GM12878 (cell line): ENCODE data around the gene CORO1C. TPM values are rescaled to one million over a fixed set of nuclear protein-coding genes. Genes with fewer than 3 reads are reported as not detected.
"Not testable (repeated sequence)": the region's sequence is repeated elsewhere in the genome, so short reads cannot be mapped to it uniquely, and the experiment has no call there.

Source experiments
- ATAC-seq: fragments of 200-7000 bp; cut with Tn5 transposase; 3 replicates; pipeline ENCODE4 v1.9.1; 2020; ENCODE audit warnings: mild to moderate bottlenecking, moderate library complexity
- BruUV-seq: library from RNA; stranded (reverse); fragments of 400-500 nt; replicated peaks from 2 replicates; lab custom pipeline; 2021; lab: Mats Ljungman, UMichigan
- CTCF ChIA-PET: fragments of 300-600 bp; sonication (Branson Sonifier 250); formaldehyde crosslinking; extraction: SDS; loops from one replicate; lab custom pipeline; 2021; ENCODE audit warnings: inconsistent platforms; lab: Yijun Ruan, JAX
- POLR2A ChIA-PET: fragments of 350-600 bp; formaldehyde crosslinking; extraction: SDS; loops from one replicate; lab custom pipeline; 2021; ENCODE audit warnings: inconsistent platforms; lab: Charles Lee
- RAD21 ChIA-PET: fragments of 300-600 bp; sonication (Branson Sonifier 250); formaldehyde crosslinking; loops from one replicate; lab custom pipeline; 2023; ENCODE audit warnings: antibody characterized with exemption; ENCODE audit not compliant: unreplicated experiment; lab: Charles Lee
- SMC1A ChIA-PET: fragments of 300-600 bp; sonication (Branson Sonifier 250); formaldehyde crosslinking; loops from one replicate; lab custom pipeline; 2023; ENCODE audit not compliant: unreplicated experiment, uncharacterized antibody; lab: Charles Lee
- DNase-seq: peaks from one replicate; pipeline ENCODE4 v3.0.0-alpha.2; 2011; ENCODE audit warnings: low read depth, low spot score
- FAIRE-seq: peaks from 3 replicates; lab custom pipeline; 2011; peaks lifted over from hg19 to GRCh38; lab: Jason Lieb, UNC
- H2AFZ ChIP-seq: 2 replicates; pipeline ENCODE4 v1.6.0; 2011; ENCODE audit warnings: low read depth, low read length, control low read depth; ENCODE audit not compliant: control insufficient read depth
- H3K27ac ChIP-seq: 2 replicates; pipeline ENCODE4 v1.5.1; 2011; ENCODE audit warnings: control low read depth; ENCODE audit not compliant: control insufficient read depth, insufficient read depth
- H3K27me3 ChIP-seq, 2 experiments: replicated peaks in 1 of 2; 2 replicates each; pipeline versions ENCODE4 v1.6.0 to v1.6.1; 2011; ENCODE audit warnings: low read length in 1 of 2; ENCODE audit not compliant: control insufficient read depth in 2 of 2, insufficient read depth in 2 of 2
- H3K36me3 ChIP-seq, 2 experiments: 2 replicates each; pipeline ENCODE4 v1.5.1; 2011; ENCODE audit warnings: low read length in 1 of 2; ENCODE audit not compliant: control insufficient read depth in 2 of 2, insufficient read depth in 2 of 2
- H3K4me1 ChIP-seq: 2 replicates; pipeline ENCODE4 v1.6.1; 2011; ENCODE audit warnings: mild to moderate bottlenecking, low read length, moderate library complexity, mixed read lengths; ENCODE audit not compliant: control insufficient read depth, insufficient read depth
- H3K4me2 ChIP-seq: 2 replicates; pipeline ENCODE4 v1.6.0; 2011; ENCODE audit warnings: control low read depth; ENCODE audit not compliant: control insufficient read depth, insufficient read depth
- H3K4me3 ChIP-seq: fragments of 200-600 bp; sonication (generic); 2 replicates; pipeline ENCODE4 v1.5.1; 2016
- H3K79me2 ChIP-seq: 2 replicates; pipeline ENCODE4 v1.6.0; 2011; ENCODE audit warnings: low read length; ENCODE audit not compliant: control insufficient read depth, insufficient read depth
- H3K9ac ChIP-seq: 2 replicates; pipeline ENCODE4 v1.8.0; 2011; ENCODE audit warnings: low read length, control low read depth, mixed read lengths; ENCODE audit not compliant: control insufficient read depth, insufficient read depth
- H3K9me3 ChIP-seq: replicated peaks from 3 replicates; pipeline ENCODE4 v1.5.1; 2011; ENCODE audit warnings: mild to moderate bottlenecking, low read length; ENCODE audit not compliant: control insufficient read depth, insufficient read depth
- H4K20me1 ChIP-seq: 2 replicates; pipeline ENCODE4 v1.6.0; 2011; ENCODE audit not compliant: control insufficient read depth, insufficient read depth
- WGBS: methylation state at CpG from one replicate; pipeline ENCODE4 v1.1.6; 2016; ENCODE audit warnings: low lambda C conversion rate; ENCODE audit not compliant: insufficient replicate concordance, insufficient coverage; ENCODE audit errors: missing lambda C conversion rate; 5-methylcytosine and 5-hydroxymethylcytosine counted together
- in situ Hi-C: fragments of 300-500 bp; cut with MboI; formaldehyde crosslinking; loops from 9 replicates; pipeline ENCODE4 v1.14.3; 2018; ENCODE audit warnings: mixed read lengths
- intact Hi-C: fragments of 100-400 bp; cut with micrococcal nuclease; formaldehyde crosslinking; loops from one replicate; pipeline ENCODE4 v1.14.2; 2022; ENCODE audit not compliant: unreplicated experiment
- polyA plus RNA-seq, 11 experiments: library from polyadenylated mRNA; depleted of rRNA in 4 of 11; unstranded in 6 of 11; stranded (reverse) in 5 of 11; fragments of >200 nt; fragmentation: Nextera tagmentation in 4 of 11; fragmentation: Illumina TruSeq in 1 of 11; extraction: Ambion mirVana in 4 of 11; extraction: Trizol in 1 of 11; gene quantifications; 1 replicate in 1 of 11; 2 replicates in 10 of 11; pipeline versions ENCODE4 v1.2.1 to v1.2.3, GENCODE V29; 2011 to 2016; ENCODE audit warnings: inconsistent platforms in 2 of 11, missing spikeins in 2 of 11, low read depth in 1 of 11
- total RNA-seq, 4 experiments: library from RNA; depleted of rRNA in 3 of 4; stranded (reverse); fragments of >200 nt in 3 of 4; fragmentation: Illumina TruSeq in 1 of 4; extraction: Trizol in 1 of 4; gene quantifications; 2 replicates each; pipeline versions ENCODE4 v1.2.1 to v1.2.3, GENCODE V29; 2013 to 2021

CORO1C gene
- total and polyA plus RNA-seq, 10 of the 15 experiments (the other 5 are each of a cell fraction or from before 2014, with no cell fraction given), result 52.7 to 254 (median 171) TPM

- H3K4me1 ChIP-seq, in situ Hi-C loops, ATAC-seq, H3K27ac ChIP-seq, POLR2A ChIA-PET, H3K79me2 ChIP-seq, DNase-seq, H4K20me1 ChIP-seq, RAD21 ChIA-PET, SMC1A ChIA-PET, CTCF ChIA-PET, H3K4me2 ChIP-seq, H2AFZ ChIP-seq, H3K27me3 ChIP-seq, H3K9ac ChIP-seq, H3K4me3 ChIP-seq, FAIRE-seq, intact Hi-C loops, H3K9me3 ChIP-seq, BruUV-seq: not testable (repeated sequence)
- H3K36me3 ChIP-seq, result peaks cover 17 to 45% of the 10 kb centered on the region in 2 experiments
- 100% methylated on average over 7 of the region's 28 CpGs for WGBS
These were observed 75.5 kb downstream of the CORO1C start for GRCh38 chr12:108655812-108656175.

- H3K4me2 ChIP-seq, H2AFZ ChIP-seq, H3K9ac ChIP-seq, intact Hi-C loops, BruUV-seq, H3K9me3 ChIP-seq, DNase-seq, H4K20me1 ChIP-seq, POLR2A ChIA-PET, RAD21 ChIA-PET, H3K4me1 ChIP-seq, FAIRE-seq, ATAC-seq, H3K4me3 ChIP-seq, H3K27me3 ChIP-seq, H3K27ac ChIP-seq, in situ Hi-C loops, H3K79me2 ChIP-seq: not testable (repeated sequence)
- CTCF ChIA-PET, result interaction anchor here (1.0 kb wide), 1 partner anchor 9 kb away, joined by 5 read pairs; no protein-coding TSS in a partner anchor
- H3K36me3 ChIP-seq, result peaks cover 18 to 41% of the 10 kb centered on the region in 2 experiments
- SMC1A ChIA-PET, result interaction anchor here (6.5 kb wide), 1 partner anchor 9 kb away, joined by 41 read pairs; no protein-coding TSS in a partner anchor
- WGBS, result 99% methylated on average over 9 of the region's 9 CpGs
These were observed 76.7 kb downstream of the CORO1C start for GRCh38 chr12:108654622-108655021.
